K562 (cell line): ENCODE measurements around the gene COL25A1. TPM values are rescaled to one million over a fixed set of nuclear protein-coding genes. Genes with fewer than 3 reads are reported as not detected.

Experiments
- ATAC-seq: fragments of 200-7000 bp; cut with Tn5 transposase; 3 replicates; pipeline ENCODE4 v1.9.1; 2020; ENCODE audit warnings: moderate library complexity
- BruUV-seq: library from RNA; stranded (reverse); fragments of 400-500 nt; replicated peaks from 2 replicates; lab custom pipeline; 2021; lab: Mats Ljungman, UMichigan
- CTCF ChIA-PET: fragments of 300-600 bp; formaldehyde crosslinking; extraction: SDS; loops from one replicate; lab custom pipeline; 2021; ENCODE audit warnings: low intra/inter-chr PET ratio; lab: Yijun Ruan, JAX
- POLR2A ChIA-PET: fragments of 300-600, 350-650 bp; sonication (Branson Sonifier 250); formaldehyde crosslinking; extraction: SDS; loops from one replicate; lab custom pipeline; 2021; ENCODE audit warnings: antibody characterized with exemption, inconsistent platforms; lab: Yijun Ruan, JAX
- DNase-seq, 4 experiments: peaks; one replicate each; pipeline versions ENCODE4 v3.0.0 to v3.0.0-alpha.2; 2011 to 2018; ENCODE audit warnings: low spot score in 3 of 4, mixed read lengths in 3 of 4; ENCODE audit errors: extremely low read depth in 1 of 4
- FAIRE-seq: peaks from 2 replicates; lab custom pipeline; 2011; peaks lifted over from hg19 to GRCh38; lab: Jason Lieb, UNC
- H2AFZ ChIP-seq: 2 replicates; pipeline ENCODE4 v1.6.0; 2011; ENCODE audit warnings: low read depth, low read length, control low read depth, inconsistent platforms
- H3K27ac ChIP-seq: fragments of 200-600 bp; 3 replicates; pipeline ENCODE4 v1.8.0; 2011; ENCODE audit warnings: low read depth, mild to moderate bottlenecking, control low read depth, inconsistent platforms, low read length, moderate library complexity, mixed read lengths; ENCODE audit errors: extremely low read depth
- H3K27me3 ChIP-seq, 2 experiments: fragments of 300-600 bp in 1 of 2; 2 replicates in 1 of 2; 3 replicates in 1 of 2; pipeline versions ENCODE4 v1.6.0 to v1.8.0; 2011; ENCODE audit warnings: inconsistent platforms in 2 of 2, low read length in 2 of 2, mild to moderate bottlenecking in 1 of 2, mixed read lengths in 1 of 2, moderate library complexity in 1 of 2; ENCODE audit not compliant: control insufficient read depth in 2 of 2, insufficient read depth in 2 of 2
- H3K36me3 ChIP-seq: fragments of 300-600 bp; 3 replicates; pipeline ENCODE4 v1.8.0; 2011; ENCODE audit warnings: mild to moderate bottlenecking, low read length, inconsistent platforms; ENCODE audit not compliant: control insufficient read depth, insufficient read depth
- H3K4me1 ChIP-seq, 2 experiments: fragments of 200-600 bp in 1 of 2; replicated peaks in 1 of 2; 2 replicates in 1 of 2; 3 replicates in 1 of 2; pipeline versions ENCODE4 v1.5.1 to v1.8.0; 2011; ENCODE audit warnings: inconsistent platforms in 2 of 2, low read length in 2 of 2, mild to moderate bottlenecking in 1 of 2, mixed read lengths in 1 of 2, moderate library complexity in 1 of 2; ENCODE audit not compliant: control insufficient read depth in 2 of 2, insufficient read depth in 2 of 2
- H3K4me2 ChIP-seq: 2 replicates; pipeline ENCODE4 v1.6.1; 2011; ENCODE audit warnings: low read length, control low read depth, inconsistent platforms, mixed read lengths; ENCODE audit not compliant: insufficient read depth
- H3K4me3 ChIP-seq: fragments of 200-600 bp; sonication (generic), shearing (Covaris generic); 2 replicates; pipeline ENCODE4 v1.5.1; 2016; ENCODE audit warnings: control low read depth, inconsistent platforms
- H3K79me2 ChIP-seq: fragments of 200-600 bp; 3 replicates; pipeline ENCODE4 v1.8.0; 2011; ENCODE audit warnings: low read length, inconsistent platforms; ENCODE audit not compliant: control insufficient read depth, insufficient read depth
- H3K9ac ChIP-seq, 2 experiments: 2 replicates each; pipeline versions ENCODE4 v1.6.0 to v1.6.1; 2011; ENCODE audit warnings: low read depth in 2 of 2, low read length in 2 of 2, control low read depth in 1 of 2, inconsistent platforms in 1 of 2, mild to moderate bottlenecking in 1 of 2, mixed read lengths in 1 of 2; ENCODE audit not compliant: insufficient read depth in 1 of 2
- H3K9me1 ChIP-seq: one replicate; pipeline ENCODE4 v1.6.0; 2011; ENCODE audit warnings: inconsistent platforms, mild to moderate bottlenecking, low read length, moderate library complexity; ENCODE audit not compliant: control insufficient read depth, insufficient read depth
- H3K9me3 ChIP-seq: replicated peaks from 2 replicates; pipeline ENCODE4 v1.5.1; 2011; ENCODE audit warnings: low read depth, low read length, inconsistent platforms; ENCODE audit not compliant: control insufficient read depth, insufficient read depth
- H4K20me1 ChIP-seq: replicated peaks from 2 replicates; pipeline ENCODE4 v1.6.1; 2011; ENCODE audit warnings: low read length, inconsistent platforms, mixed read lengths; ENCODE audit not compliant: control insufficient read depth, insufficient read depth
- ATF7 ChIP-seq: fragments of 450-650 bp; IDR thresholded peaks from 2 replicates; pipeline ENCODE4 v1.7.1; 2014; ENCODE audit warnings: mild to moderate bottlenecking, moderate library complexity
- GMEB1 ChIP-seq: fragments of 250-450 bp; sonication (Bioruptor Pico); IDR thresholded peaks from 2 replicates; pipeline ENCODE4 v1.4.0; 2020; ENCODE audit warnings: mild to moderate bottlenecking
- HLTF ChIP-seq: fragments of 450-650 bp; IDR thresholded peaks from 2 replicates; pipeline ENCODE4 v1.6.1; 2016
- PYGO2 ChIP-seq: fragments of 450-650 bp; IDR thresholded peaks from 2 replicates; pipeline ENCODE4 v1.6.1; 2016; ENCODE audit warnings: mild to moderate bottlenecking, missing genetic modification characterization, moderate library complexity, missing compliant biosample characterization
- ZNF316 ChIP-seq: fragments of 450-650 bp; IDR thresholded peaks from 2 replicates; pipeline ENCODE4 v1.6.1; 2016
- ZNF507 ChIP-seq: conservative IDR thresholded peaks from 2 replicates; pipeline ENCODE4 v1.6.1; 2017; ENCODE audit warnings: missing genetic modification characterization, missing compliant biosample characterization
- ZNF696 ChIP-seq: fragments of 250-450 bp; sonication (Bioruptor Pico); conservative IDR thresholded peaks from 2 replicates; pipeline ENCODE4 v1.4.0; 2020; ENCODE audit warnings: mild to moderate bottlenecking, moderate library complexity
- WGBS: fragments of 100-300 bp; shearing (Covaris generic); methylation state at CpG from one replicate; pipeline ENCODE4 v1.1.6; 2016; ENCODE audit warnings: low coverage, mixed read lengths; ENCODE audit not compliant: insufficient coverage; ENCODE audit errors: missing lambda C conversion rate; 5-methylcytosine and 5-hydroxymethylcytosine counted together
- in situ Hi-C: fragments of 300-500 bp; cut with MboI; formaldehyde crosslinking; loops from 4 replicates; pipeline ENCODE4 v1.15.0; 2018; ENCODE audit warnings: inconsistent platforms, mixed read lengths
- intact Hi-C: fragments of 100-400 bp; cut with micrococcal nuclease; formaldehyde crosslinking; loops from 2 replicates; pipeline ENCODE4 v1.14.2; 2022
- polyA plus RNA-seq, 8 experiments: library from polyadenylated mRNA; depleted of rRNA in 4 of 8; stranded (reverse) in 5 of 8; unstranded in 3 of 8; fragments of >200 nt; fragmentation: Nextera tagmentation in 2 of 8; fragmentation: Illumina TruSeq in 1 of 8; extraction: Ambion mirVana in 2 of 8; extraction: Trizol in 1 of 8; gene quantifications; 2 replicates each; pipeline versions ENCODE4 v1.2.1 to v1.2.3, GENCODE V29; 2011 to 2014; ENCODE audit warnings: inconsistent platforms in 1 of 8, missing spikeins in 1 of 8
- total RNA-seq, 7 experiments: library from RNA; depleted of rRNA in 6 of 7; stranded (reverse); fragments of >200 nt in 6 of 7; fragmentation: Illumina TruSeq in 2 of 7; extraction: Trizol in 2 of 7; gene quantifications; 2 replicates each; pipeline versions ENCODE4 v1.2.1 to v1.2.3, GENCODE V29; 2011 to 2021; ENCODE audit warnings: low replicate concordance in 1 of 7

COL25A1 gene
- total and polyA plus RNA-seq, 9 of the 15 experiments (the other 6 are each of a cell fraction or from before 2014, with no cell fraction given): 0.03 to 0.62 (median 0.27) TPM

GRCh38 chr4:108982402-108983185 lies 319.9 kb downstream of the COL25A1 start:
- intact Hi-C loops (no loop called here), in situ Hi-C loops (no loop called here)
- no peak overlapping the region for H3K4me2 ChIP-seq
- H3K79me2 ChIP-seq: no peaks in the 10 kb centered on the region
- no peak for TF ChIP-seq HLTF
- TF ChIP-seq PYGO2 (tag): no peak
- TF ChIP-seq ATF7: no peak
- TF ChIP-seq GMEB1 (CRISPR knock-in tag): no peak
- no peak for TF ChIP-seq ZNF316
- TF ChIP-seq ZNF696 (CRISPR knock-in tag): no peak
- TF ChIP-seq ZNF507 (tag): no peak
- no TSS peak for BruUV-seq
- no peak overlapping the region for H3K9ac ChIP-seq
- H3K36me3 ChIP-seq: no peaks in the 10 kb centered on the region
- H4K20me1 ChIP-seq: no peaks in the 10 kb centered on the region
- no peaks in the 10 kb centered on the region for H3K27me3 ChIP-seq
- CTCF ChIA-PET: no interaction called here
- H3K4me3 ChIP-seq: no peak overlapping the region
- H3K4me1 ChIP-seq: peaks cover 4 to 8% of the 10 kb centered on the region in 2 experiments; a peak in 3 of 5 replicates
- ATAC-seq (no peak), DNase-seq (no peak), FAIRE-seq (no peak)
- no peaks in the 10 kb centered on the region for H3K9me1 ChIP-seq
- H3K27ac ChIP-seq: no peak overlapping the region
- no peak overlapping the region for H2AFZ ChIP-seq
- 69% methylated on average over 6 of the region's 6 CpGs for WGBS
- POLR2A ChIA-PET: no interaction called here
- H3K9me3 ChIP-seq: no peaks in the 10 kb centered on the region
